H1 (cell line): ENCODE results near the gene DIS3L. TPM values are rescaled to one million over a fixed set of nuclear protein-coding genes. Genes with fewer than 3 reads are reported as not detected.
"Not testable (repeated sequence)": the region's sequence is repeated elsewhere in the genome, so short reads cannot be mapped to it uniquely, and the experiment has no call there.

Experiments
- CTCF ChIA-PET: fragments of 300-600 bp; sonication (Branson Sonifier 250); formaldehyde crosslinking; loops from one replicate; lab custom pipeline; 2021; ENCODE audit not compliant: partially characterized antibody; lab: Charles Lee
- POLR2A ChIA-PET: fragments of 300-600 bp; sonication (Branson Sonifier 250); formaldehyde crosslinking; loops from one replicate; lab custom pipeline; 2021; ENCODE audit warnings: inconsistent platforms; ENCODE audit not compliant: partially characterized antibody; lab: Charles Lee
- DNase-seq, 2 experiments: peaks; one replicate each; pipeline versions ENCODE4 v3.0.0 to v3.0.0-alpha.2; 2010 to 2022; ENCODE audit warnings: low spot score in 2 of 2, low read depth in 1 of 2, mixed read lengths in 1 of 2
- FAIRE-seq: peaks from 2 replicates; lab custom pipeline; 2011; peaks lifted over from hg19 to GRCh38; lab: Jason Lieb, UNC
- H2AFZ ChIP-seq: 2 replicates; pipeline ENCODE4 v1.8.1; 2012; ENCODE audit warnings: low read length, inconsistent platforms
- H2AK5ac ChIP-seq: 2 replicates; pipeline ENCODE4 v1.6.1; 2013; ENCODE audit warnings: low read depth, low read length
- H2BK120ac ChIP-seq: replicated peaks from 2 replicates; pipeline ENCODE3; 2013; ENCODE audit warnings: low read depth, low read length, inconsistent platforms
- H2BK12ac ChIP-seq: 2 replicates; pipeline ENCODE4 v1.6.1; 2013; ENCODE audit warnings: low read depth, low read length
- H2BK15ac ChIP-seq: 2 replicates; pipeline ENCODE4 v1.6.1; 2013; ENCODE audit warnings: low read length
- H2BK20ac ChIP-seq: 2 replicates; pipeline ENCODE4 v1.6.1; 2013; ENCODE audit warnings: low read length
- H2BK5ac ChIP-seq: 2 replicates; pipeline ENCODE4 v1.6.1; 2013; ENCODE audit warnings: low read depth, low read length
- H3K14ac ChIP-seq: 2 replicates; pipeline ENCODE4 v1.6.1; 2013; ENCODE audit warnings: inconsistent platforms; ENCODE audit not compliant: insufficient read length
- H3K18ac ChIP-seq: 2 replicates; pipeline ENCODE4 v1.6.1; 2013; ENCODE audit warnings: low read length; ENCODE audit errors: extremely low read depth
- H3K23ac ChIP-seq: 2 replicates; pipeline ENCODE4 v1.6.1; 2013; ENCODE audit warnings: inconsistent platforms; ENCODE audit not compliant: insufficient read length
- H3K23me2 ChIP-seq: 2 replicates; pipeline ENCODE4 v1.6.1; 2013; ENCODE audit warnings: low read depth, low read length
- H3K27ac ChIP-seq: 2 replicates; pipeline ENCODE4 v1.6.1; 2011; ENCODE audit warnings: low read depth, low read length, inconsistent platforms
- H3K27me3 ChIP-seq, 4 experiments: replicated peaks in 1 of 4; 1 replicate in 1 of 4; 2 replicates in 3 of 4; pipeline versions ENCODE4 v1.6.1 to v1.8.1; 2011 to 2013; ENCODE audit warnings: low read length in 3 of 4, mild to moderate bottlenecking in 3 of 4, inconsistent platforms in 2 of 4, mixed read lengths in 2 of 4, moderate library complexity in 1 of 4; ENCODE audit not compliant: control insufficient read depth in 3 of 4, insufficient read depth in 3 of 4; ENCODE audit errors: extremely low read depth in 1 of 4
- H3K36me3 ChIP-seq, 4 experiments: 2 replicates each; pipeline versions ENCODE4 v1.6.1 to v1.8.1; 2011 to 2013; ENCODE audit warnings: mild to moderate bottlenecking in 4 of 4, low read length in 3 of 4, moderate library complexity in 2 of 4, control low read depth in 1 of 4, inconsistent platforms in 1 of 4; ENCODE audit not compliant: insufficient read depth in 4 of 4, control insufficient read depth in 2 of 4
- H3K4ac ChIP-seq: replicated peaks from 2 replicates; pipeline ENCODE3; 2013; ENCODE audit warnings: low read length, low read depth, mixed read lengths, inconsistent platforms; ENCODE audit not compliant: insufficient read length
- H3K4me1 ChIP-seq, 4 experiments: replicated peaks in 1 of 4; 1 replicate in 1 of 4; 2 replicates in 3 of 4; pipeline versions ENCODE4 v1.6.1 to v1.8.1; 2011 to 2013; ENCODE audit warnings: low read length in 3 of 4, inconsistent platforms in 2 of 4, mixed read lengths in 1 of 4; ENCODE audit not compliant: insufficient read depth in 4 of 4, control insufficient read depth in 3 of 4
- H3K4me2 ChIP-seq, 2 experiments: 2 replicates each; pipeline versions ENCODE4 v1.6.1 to v1.8.1; 2011 to 2013; ENCODE audit warnings: low read depth in 2 of 2, low read length in 2 of 2, control low read depth in 1 of 2, inconsistent platforms in 1 of 2, mild to moderate bottlenecking in 1 of 2; ENCODE audit not compliant: insufficient read depth in 1 of 2
- H3K4me3 ChIP-seq, 4 experiments: fragments of 200-600, 300-600 bp in 1 of 4; sonication (generic), shearing (Covaris generic), sonication (Bioruptor Twin) in 1 of 4; 2 replicates each; pipeline versions ENCODE4 v1.5.1 to v1.8.1; 2011 to 2016; ENCODE audit warnings: low read length in 4 of 4, low read depth in 3 of 4, control low read depth in 2 of 4, inconsistent platforms in 2 of 4, mild to moderate bottlenecking in 2 of 4, mixed read lengths in 1 of 4, moderate library complexity in 1 of 4; ENCODE audit not compliant: insufficient read depth in 2 of 4; ENCODE audit errors: extremely low read depth in 1 of 4
- H3K56ac ChIP-seq: replicated peaks from 2 replicates; pipeline ENCODE3; 2013; ENCODE audit warnings: low read depth, mild to moderate bottlenecking, mixed read lengths, low read length, inconsistent platforms; ENCODE audit not compliant: insufficient read length
- H3K79me1 ChIP-seq: 2 replicates; pipeline ENCODE4 v1.6.1; 2013; ENCODE audit warnings: low read depth, low read length, control low read depth
- H3K79me2 ChIP-seq, 2 experiments: 2 replicates each; pipeline versions ENCODE4 v1.6.1 to v1.8.1; 2012 to 2013; ENCODE audit warnings: low read length in 2 of 2, mild to moderate bottlenecking in 2 of 2, inconsistent platforms in 1 of 2; ENCODE audit not compliant: insufficient read depth in 2 of 2, control insufficient read depth in 1 of 2
- H3K9ac ChIP-seq, 4 experiments: replicated peaks in 1 of 4; 1 replicate in 1 of 4; 2 replicates in 3 of 4; pipeline versions ENCODE4 v1.6.1 to v1.8.1; 2011 to 2013; ENCODE audit warnings: low read depth in 3 of 4, low read length in 3 of 4, control low read depth in 2 of 4, mild to moderate bottlenecking in 2 of 4, moderate library complexity in 2 of 4, inconsistent platforms in 1 of 4; ENCODE audit errors: extremely low read depth in 1 of 4
- H3K9me3 ChIP-seq, 2 experiments: 2 replicates each; pipeline versions ENCODE4 v1.6.1 to v1.8.1; 2012 to 2013; ENCODE audit warnings: mild to moderate bottlenecking in 2 of 2, moderate library complexity in 2 of 2, control low read depth in 1 of 2, inconsistent platforms in 1 of 2, low read depth in 1 of 2, low read length in 1 of 2, mixed read lengths in 1 of 2; ENCODE audit not compliant: insufficient read depth in 2 of 2
- H4K20me1 ChIP-seq, 2 experiments: replicated peaks in 1 of 2; 2 replicates each; pipeline versions ENCODE3 to v1.8.1; 2011 to 2013; ENCODE audit warnings: inconsistent platforms in 2 of 2, low read length in 2 of 2, mild to moderate bottlenecking in 1 of 2; ENCODE audit not compliant: insufficient read depth in 2 of 2, control insufficient read depth in 1 of 2
- H4K5ac ChIP-seq: 2 replicates; pipeline ENCODE4 v1.6.1; 2013; ENCODE audit warnings: low read length, low read depth, mixed read lengths, inconsistent platforms; ENCODE audit not compliant: insufficient read length
- H4K8ac ChIP-seq: 2 replicates; pipeline ENCODE4 v1.8.0; 2013; ENCODE audit warnings: mild to moderate bottlenecking, moderate library complexity, low read length, inconsistent platforms; ENCODE audit not compliant: insufficient read depth; ENCODE audit errors: extremely low read depth
- H4K91ac ChIP-seq: replicated peaks from 2 replicates; pipeline ENCODE3; 2013; ENCODE audit warnings: low read length, mixed read lengths, inconsistent platforms; ENCODE audit not compliant: insufficient read length
- WGBS, 2 experiments: shearing (Covaris generic) in 1 of 2; methylation state at CpG; one replicate each; pipeline versions ENCODE4 v1.1.6 to v1.1.7; 2013 to 2015; ENCODE audit warnings: low lambda C conversion rate in 2 of 2, mixed read lengths in 2 of 2, inconsistent platforms in 1 of 2, low coverage in 1 of 2, missing lambda C conversion rate in 1 of 2; ENCODE audit not compliant: insufficient replicate concordance in 2 of 2, insufficient coverage in 1 of 2, insufficient read length in 1 of 2; ENCODE audit errors: extremely low coverage in 1 of 2, missing lambda C conversion rate in 1 of 2; 5-methylcytosine and 5-hydroxymethylcytosine counted together
- polyA plus RNA-seq, 7 experiments: library from polyadenylated mRNA; depleted of rRNA in 3 of 7; stranded (reverse) in 5 of 7; unstranded in 2 of 7; fragments of >200 nt in 5 of 7; fragments of 200-250 nt in 2 of 7; gene quantifications; 1 replicate in 5 of 7; 2 replicates in 1 of 7; 4 replicates in 1 of 7; pipeline versions ENCODE4 v1.2.1 to v1.2.3, GENCODE V29; 2011 to 2013; ENCODE audit warnings: missing spikeins in 2 of 7, mixed read lengths in 2 of 7
- total RNA-seq: library from RNA; stranded (reverse); fragmentation: NEBNext Ultra II Directional; extraction: Animal tissue kit (Norgen Biotek cat#: 25700); gene quantifications from 2 replicates; pipeline ENCODE4 v1.2.1, GENCODE V29; 2021

The DIS3L gene
- total and polyA plus RNA-seq, 2 of the 8 experiments (the other 6 are each of a cell fraction or from before 2014, with no cell fraction given) = 8.7 to 25.0 TPM

DNA sequence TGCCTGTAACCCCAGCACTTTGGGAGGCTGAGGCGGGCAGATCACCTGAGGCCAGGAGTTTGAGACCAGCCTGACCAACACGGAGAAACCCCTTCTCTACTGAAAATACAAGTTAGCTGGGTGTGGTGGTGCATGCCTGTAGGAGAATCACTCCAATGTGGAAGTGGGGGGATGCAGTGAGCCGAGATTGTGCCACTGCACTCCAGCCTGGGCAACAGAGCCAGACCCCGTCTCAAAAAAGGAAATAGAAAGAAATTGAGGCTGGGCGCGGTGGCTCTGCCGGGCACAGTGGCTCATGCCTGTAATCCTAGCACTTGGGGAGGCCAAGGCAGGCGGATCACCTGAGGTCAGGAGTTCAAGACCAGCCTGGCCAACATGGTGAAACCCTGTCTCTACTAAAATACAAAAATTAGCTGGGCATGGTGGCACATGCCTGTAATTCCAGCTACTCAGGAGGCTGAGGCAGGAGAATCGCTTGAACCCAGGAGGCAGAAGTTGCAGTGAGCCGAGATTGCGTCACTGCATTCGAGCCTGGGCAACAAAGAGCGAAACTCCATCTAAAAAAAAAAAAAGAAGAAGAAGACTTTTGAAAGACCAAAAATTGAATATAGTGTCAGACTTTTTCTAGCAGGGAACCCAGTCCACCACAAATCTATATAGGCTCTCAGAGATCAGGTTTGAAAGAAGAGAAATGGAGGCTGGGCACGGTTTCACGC lies 68.5 kb downstream of the DIS3L start:
- not testable (repeated sequence) for H3K79me1 ChIP-seq, H3K4me1 ChIP-seq, FAIRE-seq

More for the DNA sequence above, 68.5 kb downstream of the DIS3L start:
- H3K4ac ChIP-seq, H3K9ac ChIP-seq, H3K9me3 ChIP-seq, H2AFZ ChIP-seq, H4K20me1 ChIP-seq, DNase-seq, H2BK12ac ChIP-seq, H2BK20ac ChIP-seq, H3K27me3 ChIP-seq, H3K27ac ChIP-seq, H2BK120ac ChIP-seq, H3K23ac ChIP-seq, H2BK5ac ChIP-seq, H3K36me3 ChIP-seq, H3K14ac ChIP-seq, POLR2A ChIA-PET, H3K4me2 ChIP-seq, H3K79me2 ChIP-seq, H3K56ac ChIP-seq, H2AK5ac ChIP-seq, H4K5ac ChIP-seq, H2BK15ac ChIP-seq, H3K4me3 ChIP-seq, H4K91ac ChIP-seq, H3K23me2 ChIP-seq, H3K18ac ChIP-seq, H4K8ac ChIP-seq: not testable (repeated sequence)
- 96% methylated on average over 12 of the region's 15 CpGs; no CpG with 5 or more reads in 1 of the 2 experiments for WGBS, 2 experiments
- CTCF ChIA-PET = interaction anchor here (1.2 kb wide), 1 partner anchor 135 kb away, joined by 3 read pairs; no protein-coding TSS in a partner anchor
